ENCODE measurements around the gene AIMP2.
"Not testable (repeated sequence)": the region's sequence is repeated elsewhere in the genome, so short reads cannot be mapped to it uniquely, and the experiment has no call there.

AIMP2 gene

GRCh38 chr7:6035686-6036085 lies 26.6 kb downstream of the AIMP2 start:
- H3K36me3 ChIP-seq (ENCODE audit: insufficient read depth, low read length), result peaks cover 24% of the 10 kb centered on the region
- H3K9me3 ChIP-seq (ENCODE audit: control insufficient read depth, insufficient read depth, low read length), result no peaks in the 10 kb centered on the region
- H3K9ac ChIP-seq (ENCODE audit: low read depth, low read length), result no peak overlapping the region
- H3K4me1 ChIP-seq (ENCODE audit: insufficient read depth, low read length), result no peaks in the 10 kb centered on the region

- no peaks in the 10 kb centered on the region for H3K4me1 ChIP-seq (ENCODE audit: insufficient read depth, low read length)
- no peaks in the 10 kb centered on the region; the same call in none of the 2 replicates for H3K36me3 ChIP-seq (ENCODE audit: insufficient read depth, low read length)
- H3K9me3 ChIP-seq (ENCODE audit: control insufficient read depth, insufficient read depth, low read length), result no peaks in the 10 kb centered on the region
- H3K9ac ChIP-seq (ENCODE audit: low read depth, low read length), result no peak overlapping the region
Measured at GRCh38 chr7:6049780-6050179, 40.7 kb downstream of the AIMP2 start.

- H3K9ac ChIP-seq (ENCODE audit: low read depth, low read length); H3K36me3 ChIP-seq (ENCODE audit: insufficient read depth, low read length); H3K9me3 ChIP-seq (ENCODE audit: control insufficient read depth, insufficient read depth, low read length); H3K4me1 ChIP-seq (ENCODE audit: insufficient read depth, low read length): not testable (repeated sequence)
Measured at GRCh38 chr7:6051185-6051584, 42.1 kb downstream of the AIMP2 start.

GRCh38 chr7:6056616-6057015 lies 47.5 kb downstream of the AIMP2 start:
- H3K36me3 ChIP-seq (ENCODE audit: insufficient read depth, low read length), result no peaks in the 10 kb centered on the region
- H3K4me1 ChIP-seq (ENCODE audit: insufficient read depth, low read length), result no peaks in the 10 kb centered on the region
- H3K9me3 ChIP-seq (ENCODE audit: control insufficient read depth, insufficient read depth, low read length), result no peaks in the 10 kb centered on the region
- no peak overlapping the region for H3K9ac ChIP-seq (ENCODE audit: low read depth, low read length)

GRCh38 chr7:6057316-6058129 lies 48.5 kb downstream of the AIMP2 start:
- Histone ChIP-seq H3K36me3 (ENCODE audit: insufficient read depth, low read length) (no peaks in the 10 kb centered on the region), H3K9me3 (ENCODE audit: control insufficient read depth, insufficient read depth, low read length) (no peaks in the 10 kb centered on the region), H3K9ac (ENCODE audit: low read depth, low read length) (peak overlapping the region; percentile 94; the same call in 1 of the 2 replicates), H3K4me1 (ENCODE audit: insufficient read depth, low read length) (no peaks in the 10 kb centered on the region)

GRCh38 chr7:6059941-6060340 lies 50.9 kb downstream of the AIMP2 start:
- not testable (repeated sequence) for H3K4me1 ChIP-seq (ENCODE audit: insufficient read depth, low read length); H3K9me3 ChIP-seq (ENCODE audit: control insufficient read depth, insufficient read depth, low read length); H3K9ac ChIP-seq (ENCODE audit: low read depth, low read length); H3K36me3 ChIP-seq (ENCODE audit: insufficient read depth, low read length)

- Histone ChIP-seq H3K36me3 (ENCODE audit: insufficient read depth, low read length) (no peaks in the 10 kb centered on the region), H3K9me3 (ENCODE audit: control insufficient read depth, insufficient read depth, low read length) (no peaks in the 10 kb centered on the region), H3K4me1 (ENCODE audit: insufficient read depth, low read length) (no peaks in the 10 kb centered on the region), H3K9ac (ENCODE audit: low read depth, low read length) (no peak overlapping the region)
Measured at GRCh38 chr7:6071406-6071805, 62.3 kb downstream of the AIMP2 start.

Measured in ES-I3 (cell line).